GOT3 (cell line): ENCODE measurements around the gene SLC1A2.

ENCODE experiments used
- DNase-seq: peaks from one replicate; lab custom pipeline; 2025; ENCODE audit warnings: mixed read lengths; lab: John Stamatoyannopoulos, UW

Gene SLC1A2

GRCh38 chr11:35271031-35271430, 148.3 kb downstream of the SLC1A2 start:
- DNase-seq = no peak

- DNase-seq = no peak
These were observed 149.0 kb downstream of the SLC1A2 start for GRCh38 chr11:35270342-35270741.

GRCh38 chr11:35267504-35267903, 151.9 kb downstream of the SLC1A2 start:
- no peak for DNase-seq

GRCh38 chr11:35265755-35266454, 153.5 kb downstream of the SLC1A2 start:
- DNase-seq = no peak

- DNase-seq = no peak
These were observed 156.6 kb downstream of the SLC1A2 start for GRCh38 chr11:35262735-35263134.

GRCh38 chr11:35262056-35262455, 157.3 kb downstream of the SLC1A2 start:
- no peak for DNase-seq

- no peak for DNase-seq
These were observed 158.2 kb downstream of the SLC1A2 start for GRCh38 chr11:35261197-35261596.

- no peak for DNase-seq
These were observed 158.9 kb downstream of the SLC1A2 start for GRCh38 chr11:35260342-35260985.

GRCh38 chr11:35259529-35259928, 159.8 kb downstream of the SLC1A2 start:
- no peak for DNase-seq

GRCh38 chr11:35257281-35257680, 162.1 kb downstream of the SLC1A2 start:
- DNase-seq = no peak

GRCh38 chr11:35256296-35256695, 163.1 kb downstream of the SLC1A2 start:
- DNase-seq = no peak

GRCh38 chr11:35255514-35255913, 163.8 kb downstream of the SLC1A2 start:
- DNase-seq = no peak

- DNase-seq = no peak
These were observed 166.1 kb downstream of the SLC1A2 start for GRCh38 chr11:35253237-35253636.

- no peak for DNase-seq
These were observed 168.7 kb downstream of the SLC1A2 start for GRCh38 chr11:35250621-35251020.

GRCh38 chr11:35250192-35250591, 169.2 kb downstream of the SLC1A2 start:
- no peak for DNase-seq

GRCh38 chr11:35248558-35249323, 170.6 kb downstream of the SLC1A2 start:
- no peak for DNase-seq

GRCh38 chr11:35247863-35248262, 171.5 kb downstream of the SLC1A2 start:
- no peak for DNase-seq

GRCh38 chr11:35247428-35247827, 171.9 kb downstream of the SLC1A2 start:
- no peak for DNase-seq

- DNase-seq = no peak
These were observed 172.6 kb downstream of the SLC1A2 start for GRCh38 chr11:35246745-35247144.

GRCh38 chr11:35245786-35246185, 173.6 kb downstream of the SLC1A2 start:
- DNase-seq = no peak

GRCh38 chr11:35245056-35245455, 174.3 kb downstream of the SLC1A2 start:
- no peak for DNase-seq

- no peak for DNase-seq
These were observed 175.6 kb downstream of the SLC1A2 start for GRCh38 chr11:35243774-35244173.
